CD4-positive, alpha-beta T cell treated with Interleukin-17A for 4 hours (primary cell): Measurements from ENCODE around the gene BNIP5.
"Not testable (repeated sequence)": the region's sequence is repeated elsewhere in the genome, so short reads cannot be mapped to it uniquely, and the experiment has no call there.

Source experiments
- DNase-seq: peaks from one replicate; pipeline ENCODE4 v3.0.0-alpha.2; 2020; ENCODE audit warnings: mixed read lengths

BNIP5 gene

GRCh38 chr6:36340618-36341454 lies 4.1 kb upstream of the BNIP5 start:
- DNase-seq: peak; percentile 81

GRCh38 chr6:36340306-36340617 lies 3.6 kb upstream of the BNIP5 start:
- DNase-seq: no peak

GRCh38 chr6:36339146-36339545 lies 2.5 kb upstream of the BNIP5 start:
- DNase-seq: no peak

- not testable (repeated sequence) for DNase-seq
Observed at GRCh38 chr6:36338223-36338622, 1.5 kb upstream of the BNIP5 start.

- DNase-seq: no peak
Observed at GRCh38 chr6:36337814-36338213, 1.1 kb upstream of the BNIP5 start.

- no peak for DNase-seq
Observed at GRCh38 chr6:36336208-36336710, 429 bp downstream of the BNIP5 start.

GRCh38 chr6:36335465-36336207 lies 1.1 kb downstream of the BNIP5 start:
- DNase-seq: no peak

GRCh38 chr6:36334832-36335459 lies 1.7 kb downstream of the BNIP5 start:
- DNase-seq: no peak

- no peak for DNase-seq
Observed at GRCh38 chr6:36333931-36334725, 2.6 kb downstream of the BNIP5 start.

GRCh38 chr6:36333171-36333895 lies 3.4 kb downstream of the BNIP5 start:
- no peak for DNase-seq

GRCh38 chr6:36331381-36331780 lies 5.3 kb downstream of the BNIP5 start:
- no peak for DNase-seq

- DNase-seq: no peak
Observed at GRCh38 chr6:36330366-36330765, 6.3 kb downstream of the BNIP5 start.

GRCh38 chr6:36329798-36330291 lies 6.8 kb downstream of the BNIP5 start:
- DNase-seq: no peak

- DNase-seq: no peak
Observed at GRCh38 chr6:36328600-36328999, 8.1 kb downstream of the BNIP5 start.

GRCh38 chr6:36327919-36328236 lies 8.8 kb downstream of the BNIP5 start:
- DNase-seq: no peak

GRCh38 chr6:36327226-36327918 lies 9.3 kb downstream of the BNIP5 start:
- DNase-seq: no peak

GRCh38 chr6:36326356-36326995 lies 10.2 kb downstream of the BNIP5 start:
- DNase-seq: no peak

- DNase-seq: no peak
Observed at GRCh38 chr6:36324715-36325114, 12.0 kb downstream of the BNIP5 start.

- no peak for DNase-seq
Observed at GRCh38 chr6:36324191-36324590, 12.5 kb downstream of the BNIP5 start.

- no peak for DNase-seq
Observed at GRCh38 chr6:36323062-36323461, 13.6 kb downstream of the BNIP5 start.

GRCh38 chr6:36322591-36322990 lies 14.1 kb downstream of the BNIP5 start:
- DNase-seq: no peak
